ENCODE measurements around the gene MFSD1. TPM values are rescaled to one million over a fixed set of nuclear protein-coding genes. Genes with fewer than 3 reads are reported as not detected.

MFSD1 gene
- total and polyA plus RNA-seq, 2 of the 8 experiments (the other 6 are each of a cell fraction or from before 2014, with no cell fraction given) = 9.3 to 11.5 TPM

- no peak overlapping the region for H4K5ac ChIP-seq (ENCODE audit: insufficient read length, low read depth, low read length)
- H3K56ac ChIP-seq (replicated peaks; ENCODE audit: insufficient read length, low read depth, low read length) = no peak overlapping the region
- H3K14ac ChIP-seq (ENCODE audit: insufficient read length) = no peak overlapping the region
- no peaks in the 10 kb centered on the region for H3K79me2 ChIP-seq (ENCODE audit: control insufficient read depth in 1 of 2, insufficient read depth in 2 of 2, low read length in 2 of 2)
- H3K36me3 ChIP-seq (ENCODE audit: control insufficient read depth in 2 of 4, insufficient read depth in 4 of 4, low read length in 3 of 4) = no peaks in the 10 kb centered on the region
- H2BK5ac ChIP-seq (ENCODE audit: low read depth, low read length) = no peak overlapping the region
- POLR2A ChIA-PET (ENCODE audit: partially characterized antibody) = interaction anchor here (0.7 kb wide), 1 partner anchor 1525 kb away, joined by 3 read pairs; no protein-coding TSS in a partner anchor
- H2BK120ac ChIP-seq (replicated peaks; ENCODE audit: low read depth, low read length) = no peak overlapping the region
- no peaks in the 10 kb centered on the region for H4K20me1 ChIP-seq (replicated peaks in 1 of 2; ENCODE audit: control insufficient read depth in 1 of 2, insufficient read depth in 2 of 2, low read length in 2 of 2)
- H2AFZ ChIP-seq (ENCODE audit: low read length) = no peak overlapping the region
- TF ChIP-seq SIRT6 (IDR thresholded peaks at IDR 0.05; ENCODE audit: low read length) (no peak), KDM1A (IDR thresholded peaks at IDR 0.05; ENCODE audit: borderline replicate concordance, low read length) (no peak), SP4 (IDR thresholded peaks at IDR 0.05; ENCODE audit: low read length) (no peak), JUN (IDR thresholded peaks at IDR 0.05; ENCODE audit: low read depth, low read length) (no peak), BCL11A (IDR thresholded peaks at IDR 0.05; ENCODE audit: low read depth in 2 of 2, low read length in 2 of 2) (no peak), SP2 (IDR thresholded peaks at IDR 0.05; ENCODE audit: low read length) (no peak), TEAD4 (IDR thresholded peaks at IDR 0.05; ENCODE audit: low read depth, low read length) (no peak)
- TF ChIP-seq, protein P1, sequence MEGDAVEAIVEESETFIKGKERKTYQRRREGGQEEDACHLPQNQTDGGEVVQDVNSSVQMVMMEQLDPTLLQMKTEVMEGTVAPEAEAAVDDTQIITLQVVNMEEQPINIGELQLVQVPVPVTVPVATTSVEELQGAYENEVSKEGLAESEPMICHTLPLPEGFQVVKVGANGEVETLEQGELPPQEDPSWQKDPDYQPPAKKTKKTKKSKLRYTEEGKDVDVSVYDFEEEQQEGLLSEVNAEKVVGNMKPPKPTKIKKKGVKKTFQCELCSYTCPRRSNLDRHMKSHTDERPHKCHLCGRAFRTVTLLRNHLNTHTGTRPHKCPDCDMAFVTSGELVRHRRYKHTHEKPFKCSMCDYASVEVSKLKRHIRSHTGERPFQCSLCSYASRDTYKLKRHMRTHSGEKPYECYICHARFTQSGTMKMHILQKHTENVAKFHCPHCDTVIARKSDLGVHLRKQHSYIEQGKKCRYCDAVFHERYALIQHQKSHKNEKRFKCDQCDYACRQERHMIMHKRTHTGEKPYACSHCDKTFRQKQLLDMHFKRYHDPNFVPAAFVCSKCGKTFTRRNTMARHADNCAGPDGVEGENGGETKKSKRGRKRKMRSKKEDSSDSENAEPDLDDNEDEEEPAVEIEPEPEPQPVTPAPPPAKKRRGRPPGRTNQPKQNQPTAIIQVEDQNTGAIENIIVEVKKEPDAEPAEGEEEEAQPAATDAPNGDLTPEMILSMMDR (IDR thresholded peaks at IDR 0.05; ENCODE audit: control extremely low read depth in 1 of 3, insufficient read depth in 1 of 3, low read depth in 1 of 3, low read length in 3 of 3) = no peak
- no peaks in the 10 kb centered on the region for H3K27me3 ChIP-seq (replicated peaks in 1 of 4; ENCODE audit: control insufficient read depth in 3 of 4, extremely low read depth in 1 of 4, insufficient read depth in 3 of 4, low read length in 3 of 4)
- H3K4ac ChIP-seq (replicated peaks; ENCODE audit: insufficient read length, low read depth, low read length) = no peak overlapping the region
- H3K4me3 ChIP-seq (ENCODE audit: extremely low read depth in 1 of 4, insufficient read depth in 2 of 4, low read depth in 3 of 4, low read length in 4 of 4) = no peak overlapping the region
- no peak overlapping the region for H4K91ac ChIP-seq (replicated peaks; ENCODE audit: insufficient read length, low read length)
- H3K27ac ChIP-seq (ENCODE audit: low read depth, low read length) = no peak overlapping the region
- 87% methylated on average over 3 of the region's 3 CpGs; no CpG with 5 or more reads in 1 of the 2 experiments for WGBS, 2 experiments (ENCODE audit: extremely low coverage in 1 of 2, insufficient coverage in 1 of 2, insufficient read length in 1 of 2, insufficient replicate concordance in 2 of 2, low coverage in 1 of 2, low lambda C conversion rate in 2 of 2, missing lambda C conversion rate in 1 of 2)
- CTCF ChIA-PET (ENCODE audit: partially characterized antibody) = no interaction called here
- no peak overlapping the region for H2BK20ac ChIP-seq (ENCODE audit: low read length)
- H2AK5ac ChIP-seq (ENCODE audit: low read depth, low read length) = no peak overlapping the region
- no peak for FAIRE-seq
- H2BK15ac ChIP-seq (ENCODE audit: low read length) = no peak overlapping the region
- H3K23ac ChIP-seq (ENCODE audit: insufficient read length) = no peak overlapping the region
- no peaks in the 10 kb centered on the region for H3K9me3 ChIP-seq (ENCODE audit: insufficient read depth in 2 of 2, low read depth in 1 of 2, low read length in 1 of 2)
- H3K18ac ChIP-seq (ENCODE audit: extremely low read depth, low read length) = no peak overlapping the region
- H4K8ac ChIP-seq (ENCODE audit: extremely low read depth, insufficient read depth, low read length) = no peak overlapping the region
- H3K79me1 ChIP-seq (ENCODE audit: low read depth, low read length) = no peaks in the 10 kb centered on the region
- H2BK12ac ChIP-seq (ENCODE audit: low read depth, low read length) = no peak overlapping the region
- no peaks in the 10 kb centered on the region for H3K4me1 ChIP-seq (replicated peaks in 1 of 4; ENCODE audit: control insufficient read depth in 3 of 4, insufficient read depth in 4 of 4, low read length in 3 of 4)
- DNase-seq (ENCODE audit: low read depth in 1 of 2, low spot score in 2 of 2) = no peak
- no peaks in the 10 kb centered on the region for H3K23me2 ChIP-seq (ENCODE audit: low read depth, low read length)
- no peak overlapping the region for H3K4me2 ChIP-seq (ENCODE audit: insufficient read depth in 1 of 2, low read depth in 2 of 2, low read length in 2 of 2)
- no peak overlapping the region for H3K9ac ChIP-seq (replicated peaks in 1 of 4; ENCODE audit: extremely low read depth in 1 of 4, low read depth in 3 of 4, low read length in 3 of 4)
Observed at GRCh38 chr3:158785972-158786371, 15.9 kb upstream of the MFSD1 start.

Data from H1 (cell line).